ENCODE measurements around the gene INSIG1. TPM values are rescaled to one million over a fixed set of nuclear protein-coding genes. Genes with fewer than 3 reads are reported as not detected.

INSIG1 gene
- total and polyA plus RNA-seq, 2 donors from 2014 or later = 24.6 to 25.7 TPM

- no peak for FAIRE-seq
- Histone ChIP-seq H3K36me3 (ENCODE audit: control insufficient read depth in 2 of 3, insufficient read depth in 3 of 3, low read length in 3 of 3) (no peaks in the 10 kb centered on the region), H3K4me1 (ENCODE audit: control insufficient read depth in 2 of 3, insufficient read depth in 2 of 3, low read depth in 1 of 3, low read length in 3 of 3) (no peaks in the 10 kb centered on the region), H3K9me3 (ENCODE audit: control insufficient read depth in 2 of 3, insufficient read depth in 1 of 3, low read length in 3 of 3) (no peaks in the 10 kb centered on the region), H3K27me3 (ENCODE audit: control insufficient read depth, insufficient read depth, low read length) (peaks cover 2% of the 10 kb centered on the region), H3K4me3 (ENCODE audit: low read length in 3 of 3) (no peak overlapping the region), H3K9ac (ENCODE audit: low read length in 3 of 3) (no peak overlapping the region), H3K27ac (ENCODE audit: low read depth in 2 of 2, low read length in 2 of 2) (no peak overlapping the region)
- TF ChIP-seq CTCF (IDR thresholded peaks at IDR 0.05; ENCODE audit: borderline replicate concordance, extremely low read depth, insufficient read depth) = no peak
- DNase-seq = no peak
- intact Hi-C loops (cut with DNase I) = no loop called here
These were observed 20.2 kb upstream of the INSIG1 start for GRCh38 chr7:155277385-155277994.

GRCh38 chr7:155278921-155279320, 18.8 kb upstream of the INSIG1 start:
- DNase-seq (no peak), FAIRE-seq (no peak)
- Histone ChIP-seq H3K9me3 (ENCODE audit: control insufficient read depth in 2 of 3, insufficient read depth in 1 of 3, low read length in 3 of 3) (no peaks in the 10 kb centered on the region), H3K4me1 (ENCODE audit: control insufficient read depth in 2 of 3, insufficient read depth in 2 of 3, low read depth in 1 of 3, low read length in 3 of 3) (no peaks in the 10 kb centered on the region), H3K27me3 (ENCODE audit: control insufficient read depth, insufficient read depth, low read length) (peaks cover 2% of the 10 kb centered on the region), H3K4me3 (ENCODE audit: low read length in 3 of 3) (no peak overlapping the region), H3K27ac (ENCODE audit: low read depth in 2 of 2, low read length in 2 of 2) (no peak overlapping the region), H3K9ac (ENCODE audit: low read length in 3 of 3) (no peak overlapping the region), H3K36me3 (ENCODE audit: control insufficient read depth in 2 of 3, insufficient read depth in 3 of 3, low read length in 3 of 3) (no peaks in the 10 kb centered on the region)
- no peak for TF ChIP-seq CTCF (IDR thresholded peaks at IDR 0.05; ENCODE audit: borderline replicate concordance, extremely low read depth, insufficient read depth)
- intact Hi-C loops (cut with DNase I) = no loop called here

GRCh38 chr7:155279787-155280445, 17.8 kb upstream of the INSIG1 start:
- intact Hi-C loops (cut with DNase I) = no loop called here
- no peak for FAIRE-seq
- Histone ChIP-seq H3K9me3 (ENCODE audit: control insufficient read depth in 2 of 3, insufficient read depth in 1 of 3, low read length in 3 of 3) (no peaks in the 10 kb centered on the region), H3K27me3 (ENCODE audit: control insufficient read depth, insufficient read depth, low read length) (peaks cover under 1% of the 10 kb centered on the region), H3K27ac (ENCODE audit: low read depth in 2 of 2, low read length in 2 of 2) (no peak overlapping the region), H3K9ac (ENCODE audit: low read length in 3 of 3) (no peak overlapping the region), H3K36me3 (ENCODE audit: control insufficient read depth in 2 of 3, insufficient read depth in 3 of 3, low read length in 3 of 3) (no peaks in the 10 kb centered on the region), H3K4me3 (ENCODE audit: low read length in 3 of 3) (no peak overlapping the region), H3K4me1 (ENCODE audit: control insufficient read depth in 2 of 3, insufficient read depth in 2 of 3, low read depth in 1 of 3, low read length in 3 of 3) (no peaks in the 10 kb centered on the region)
- no peak for TF ChIP-seq CTCF (IDR thresholded peaks at IDR 0.05; ENCODE audit: borderline replicate concordance, extremely low read depth, insufficient read depth)
- DNase-seq = no peak
